Right lobe of liver (tissue), 4 donors: Measurements from ENCODE around the gene MAGI1.

ENCODE experiments used
- CTCF ChIP-seq, 4 donors: fragments of 200-600 bp in 3 of 4; fragments of 450-650 bp in 1 of 4; IDR thresholded peaks; one replicate each; pipeline versions ENCODE4 v1.5.1 to v1.8.0; 2016 to 2022; ENCODE audit warnings: antibody characterized with exemption in 4 of 4, mild to moderate bottlenecking in 2 of 4
- POLR2A ChIP-seq: fragments of 450-650 bp; IDR thresholded peaks from one replicate; pipeline ENCODE4 v1.6.1; 2017; ENCODE audit warnings: antibody characterized with exemption, mild to moderate bottlenecking
- donor health status: DM: no; HTN: no; CAD: no.
- donor health status: DM: no; HTN: no; CAD: no.
- donor health status: DM: no; HTN: yes; CAD: no.

- no peak for TF ChIP-seq POLR2A
- TF ChIP-seq CTCF (IDR thresholded peaks at IDR 0.05) = no peak
Observed at GRCh38 chr3:65660000-65660598, 378.6 kb downstream of the MAGI1 start.
